ENCODE results near the gene IQCE.

- TF ChIP-seq CTCF (IDR thresholded peaks at IDR 0.05; ENCODE audit: poor library complexity) (no peak), EZH2phosphoT487 (IDR thresholded peaks at IDR 0.05; ENCODE audit: low read depth, severe bottlenecking, unreplicated experiment) (no peak)
These were observed 49.4 kb upstream of the IQCE start for GRCh38 chr7:2509298-2509906.
